HepG2 (cell line): ENCODE data around the gene LOXL3. TPM values are rescaled to one million over a fixed set of nuclear protein-coding genes. Genes with fewer than 3 reads are reported as not detected.
A peak's percentile ranks its signal among the peaks of the same experiment; 100 is the strongest.

Source experiments
- EZH2 ChIP-seq: conservative IDR thresholded peaks from 2 replicates; pipeline ENCODE4 v1.6.1; 2012; ENCODE audit warnings: mild to moderate bottlenecking, low read depth, low read length, moderate library complexity
- FOXK1 ChIP-seq: sonication (generic); formaldehyde crosslinking; IDR thresholded peaks from 2 replicates; pipeline ENCODE4 v1.4.0; 2020; ENCODE audit warnings: low read depth, missing genetic modification reagents, borderline replicate concordance
- GATAD2A ChIP-seq: IDR thresholded peaks from 2 replicates; pipeline ENCODE4 v1.6.1; 2016
- HNRNPUL1 ChIP-seq: fragments of 200-400 bp; formaldehyde crosslinking; IDR thresholded peaks from 2 replicates; pipeline ENCODE4 v1.6.1; 2017; ENCODE audit warnings: low read depth, mild to moderate bottlenecking, low read length, moderate library complexity
- JDP2 ChIP-seq: sonication (generic); formaldehyde crosslinking; IDR thresholded peaks from 2 replicates; pipeline ENCODE4 v1.8.1; 2022; ENCODE audit warnings: missing genetic modification reagents, borderline replicate concordance
- KAT2B ChIP-seq: fragments of 150-350 bp; IDR thresholded peaks from 2 replicates; pipeline ENCODE4 v1.6.1; 2014; ENCODE audit warnings: low read depth, low read length, borderline replicate concordance
- KDM1A ChIP-seq: IDR thresholded peaks from 2 replicates; pipeline ENCODE4 v1.6.1; 2016; ENCODE audit warnings: missing compliant biosample characterization
- MTA3 ChIP-seq: sonication (generic); formaldehyde crosslinking; IDR thresholded peaks from 2 replicates; pipeline ENCODE4 v1.4.0; 2020; ENCODE audit warnings: missing genetic modification reagents
- NAIF1 ChIP-seq: sonication (generic); formaldehyde crosslinking; IDR thresholded peaks from 2 replicates; pipeline ENCODE4 v1.5.0; 2020; ENCODE audit warnings: mild to moderate bottlenecking, missing genetic modification reagents, borderline replicate concordance
- SAFB2 ChIP-seq: sonication (generic); formaldehyde crosslinking; IDR thresholded peaks from 2 replicates; pipeline ENCODE4 v1.5.1; 2020; ENCODE audit warnings: missing genetic modification reagents, low read depth, mild to moderate bottlenecking, borderline replicate concordance
- SALL2 ChIP-seq: sonication (generic); formaldehyde crosslinking; IDR thresholded peaks from 2 replicates; pipeline ENCODE4 v1.8.1; 2023; ENCODE audit warnings: mild to moderate bottlenecking, missing genetic modification reagents, inconsistent platforms
- SMARCC2 ChIP-seq: fragments of 450-650 bp; IDR thresholded peaks from 2 replicates; pipeline ENCODE4 v1.6.1; 2017; ENCODE audit warnings: antibody characterized with exemption, mild to moderate bottlenecking
- SMYD3 ChIP-seq: sonication (generic); formaldehyde crosslinking; IDR thresholded peaks from 2 replicates; pipeline ENCODE4 v1.8.1; 2023; ENCODE audit warnings: mild to moderate bottlenecking, missing genetic modification reagents
- STAT5B ChIP-seq: sonication (generic); formaldehyde crosslinking; IDR thresholded peaks from 2 replicates; pipeline ENCODE4 v1.4.0; 2020; ENCODE audit warnings: missing genetic modification reagents
- ZNF225 ChIP-seq: sonication (generic); formaldehyde crosslinking; IDR thresholded peaks from 2 replicates; pipeline ENCODE4 v1.4.0; 2020; ENCODE audit warnings: mild to moderate bottlenecking, missing genetic modification reagents
- ZNF232 ChIP-seq: sonication (generic); formaldehyde crosslinking; IDR thresholded peaks from 2 replicates; pipeline ENCODE4 v1.4.0; 2020; ENCODE audit warnings: missing genetic modification reagents, borderline replicate concordance
- ZNF382 ChIP-seq: sonication (generic); formaldehyde crosslinking; IDR thresholded peaks from 2 replicates; pipeline ENCODE4 v1.5.0; 2020; ENCODE audit warnings: missing genetic modification reagents, mild to moderate bottlenecking, borderline replicate concordance
- ZNF383 ChIP-seq: sonication (generic); formaldehyde crosslinking; IDR thresholded peaks from 2 replicates; pipeline ENCODE4 v1.4.0; 2020; ENCODE audit warnings: missing genetic modification reagents, mild to moderate bottlenecking, borderline replicate concordance
- ZNF432 ChIP-seq: sonication (generic); formaldehyde crosslinking; IDR thresholded peaks from 2 replicates; pipeline ENCODE4 v1.5.0; 2020; ENCODE audit warnings: missing genetic modification reagents, mild to moderate bottlenecking, borderline replicate concordance
- ZNF441 ChIP-seq: sonication (generic); formaldehyde crosslinking; IDR thresholded peaks from 2 replicates; pipeline ENCODE4 v1.7.0; 2021; ENCODE audit warnings: missing genetic modification reagents, borderline replicate concordance
- ZNF543 ChIP-seq: sonication (generic); formaldehyde crosslinking; IDR thresholded peaks from 2 replicates; pipeline ENCODE4 v1.4.0; 2020; ENCODE audit warnings: mild to moderate bottlenecking, missing genetic modification reagents
- ZNF850 ChIP-seq: sonication (generic); formaldehyde crosslinking; conservative IDR thresholded peaks from 2 replicates; pipeline ENCODE4 v1.9.0; 2021; ENCODE audit warnings: mild to moderate bottlenecking, missing genetic modification reagents
- polyA plus RNA-seq, 8 experiments: library from polyadenylated mRNA; depleted of rRNA in 3 of 8; stranded (reverse) in 7 of 8; unstranded in 1 of 8; fragments of >200 nt; fragmentation: Illumina TruSeq in 4 of 8; extraction: Trizol in 4 of 8; gene quantifications; 2 replicates each; pipeline versions ENCODE4 v1.2.1 to v1.2.3, GENCODE V29; 2011 to 2016; ENCODE audit warnings: low read depth in 4 of 8, missing spikeins in 1 of 8, mixed read lengths in 1 of 8; ENCODE audit not compliant: insufficient read depth in 1 of 8
- total RNA-seq, 5 experiments: library from RNA; depleted of rRNA; stranded (reverse); fragments of >200 nt; fragmentation: Illumina TruSeq; extraction: Trizol; gene quantifications; 2 replicates each; pipeline ENCODE4 v1.2.3, GENCODE V29; 2016; ENCODE audit warnings: low read depth in 1 of 5
- TF ChIP-seq, protein P1 (sequence below): IDR thresholded peaks from 2 replicates; pipeline ENCODE4 v1.6.1; 2016; ENCODE audit warnings: mild to moderate bottlenecking
- TF ChIP-seq, protein P2 (sequence below), 2 experiments: fragments of 450-650 bp in 1 of 2; sonication (generic) in 1 of 2; formaldehyde crosslinking; IDR thresholded peaks; 2 replicates each; pipeline versions ENCODE4 v1.5.0 to v1.8.0; 2020 to 2022; ENCODE audit warnings: mild to moderate bottlenecking in 1 of 2, missing genetic modification reagents in 1 of 2
- TF ChIP-seq, protein P3 (sequence below): sonication (generic); formaldehyde crosslinking; IDR thresholded peaks from 2 replicates; pipeline ENCODE4 v1.4.0; 2020; ENCODE audit warnings: missing genetic modification reagents
- TF ChIP-seq, protein P4 (sequence below): sonication (generic); formaldehyde crosslinking; IDR thresholded peaks from 2 replicates; pipeline ENCODE4 v1.4.0; 2020; ENCODE audit warnings: missing genetic modification reagents, low read depth, mild to moderate bottlenecking, borderline replicate concordance

The LOXL3 gene
- total and polyA plus RNA-seq, 2 of the 13 experiments (the other 11 are each of a cell fraction or from before 2014, with no cell fraction given): 0.55 to 6.5 TPM

DNA sequence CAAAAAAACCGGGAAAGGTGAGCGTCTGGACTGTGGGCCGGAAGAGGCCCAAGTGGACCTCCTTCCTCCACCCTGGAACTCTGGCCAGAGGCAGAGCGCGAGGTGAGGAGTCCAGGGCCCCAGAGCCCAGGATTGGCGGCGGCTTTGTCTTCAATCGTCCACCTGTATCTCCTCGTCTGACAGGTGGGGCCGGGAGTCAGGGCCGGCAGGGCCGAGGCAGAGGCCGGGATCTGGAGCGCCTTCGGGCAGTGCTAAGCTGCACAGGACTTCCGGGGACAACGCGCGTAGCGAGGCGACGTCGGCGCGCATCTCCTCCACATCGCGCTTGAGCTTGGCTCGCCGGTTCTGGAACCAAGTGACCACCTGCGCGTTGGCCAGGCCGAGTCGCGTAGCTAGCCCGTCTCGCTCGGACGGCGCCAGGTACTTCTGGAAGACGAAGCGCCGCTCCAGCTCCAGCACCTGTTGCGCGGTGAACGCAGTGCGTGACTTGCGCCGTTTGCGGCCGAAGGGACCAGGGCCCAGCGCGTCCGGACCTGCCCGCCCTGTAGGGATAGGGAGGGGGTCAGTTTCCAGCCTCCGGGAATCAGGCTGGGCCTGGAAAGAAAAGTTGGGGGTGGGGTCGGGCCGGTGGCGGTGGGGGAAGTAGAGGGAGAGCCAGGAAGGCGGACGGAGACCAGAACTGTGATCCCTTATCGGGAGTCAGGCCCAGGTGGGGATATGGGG is 55.8 kb downstream of the LOXL3 start (continued):
- no peak for TF ChIP-seq ZNF432 (CRISPR knock-in tag)
- no peak for TF ChIP-seq ZNF382 (CRISPR knock-in tag)
- 0 out of 2 replicates have a peak, but pooled peaks have one; percentile 37 for TF ChIP-seq ZNF850 (CRISPR knock-in tag)
- TF ChIP-seq, protein P1, sequence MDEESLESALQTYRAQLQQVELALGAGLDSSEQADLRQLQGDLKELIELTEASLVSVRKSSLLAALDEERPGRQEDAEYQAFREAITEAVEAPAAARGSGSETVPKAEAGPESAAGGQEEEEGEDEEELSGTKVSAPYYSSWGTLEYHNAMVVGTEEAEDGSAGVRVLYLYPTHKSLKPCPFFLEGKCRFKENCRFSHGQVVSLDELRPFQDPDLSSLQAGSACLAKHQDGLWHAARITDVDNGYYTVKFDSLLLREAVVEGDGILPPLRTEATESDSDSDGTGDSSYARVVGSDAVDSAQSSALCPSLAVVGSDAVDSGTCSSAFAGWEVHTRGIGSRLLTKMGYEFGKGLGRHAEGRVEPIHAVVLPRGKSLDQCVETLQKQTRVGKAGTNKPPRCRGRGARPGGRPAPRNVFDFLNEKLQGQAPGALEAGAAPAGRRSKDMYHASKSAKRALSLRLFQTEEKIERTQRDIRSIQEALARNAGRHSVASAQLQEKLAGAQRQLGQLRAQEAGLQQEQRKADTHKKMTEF (CRISPR knock-in tag): no peak
- no peak for TF ChIP-seq HNRNPUL1
- TF ChIP-seq SALL2 (CRISPR knock-in tag): no peak; the same call in 1 of the 2 replicates
- no peak for TF ChIP-seq MTA3 (CRISPR knock-in tag)
- TF ChIP-seq, protein P2, sequence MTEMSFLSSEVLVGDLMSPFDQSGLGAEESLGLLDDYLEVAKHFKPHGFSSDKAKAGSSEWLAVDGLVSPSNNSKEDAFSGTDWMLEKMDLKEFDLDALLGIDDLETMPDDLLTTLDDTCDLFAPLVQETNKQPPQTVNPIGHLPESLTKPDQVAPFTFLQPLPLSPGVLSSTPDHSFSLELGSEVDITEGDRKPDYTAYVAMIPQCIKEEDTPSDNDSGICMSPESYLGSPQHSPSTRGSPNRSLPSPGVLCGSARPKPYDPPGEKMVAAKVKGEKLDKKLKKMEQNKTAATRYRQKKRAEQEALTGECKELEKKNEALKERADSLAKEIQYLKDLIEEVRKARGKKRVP (CRISPR knock-in tag; IDR thresholded peaks at IDR 0.05): 0 out of 4 replicates have a peak, but pooled peaks of 1 of the 2 experiments have one; percentile 26
- no peak; the same call in 1 of the 2 replicates for TF ChIP-seq GATAD2A (CRISPR knock-in tag)
- TF ChIP-seq, protein P3, sequence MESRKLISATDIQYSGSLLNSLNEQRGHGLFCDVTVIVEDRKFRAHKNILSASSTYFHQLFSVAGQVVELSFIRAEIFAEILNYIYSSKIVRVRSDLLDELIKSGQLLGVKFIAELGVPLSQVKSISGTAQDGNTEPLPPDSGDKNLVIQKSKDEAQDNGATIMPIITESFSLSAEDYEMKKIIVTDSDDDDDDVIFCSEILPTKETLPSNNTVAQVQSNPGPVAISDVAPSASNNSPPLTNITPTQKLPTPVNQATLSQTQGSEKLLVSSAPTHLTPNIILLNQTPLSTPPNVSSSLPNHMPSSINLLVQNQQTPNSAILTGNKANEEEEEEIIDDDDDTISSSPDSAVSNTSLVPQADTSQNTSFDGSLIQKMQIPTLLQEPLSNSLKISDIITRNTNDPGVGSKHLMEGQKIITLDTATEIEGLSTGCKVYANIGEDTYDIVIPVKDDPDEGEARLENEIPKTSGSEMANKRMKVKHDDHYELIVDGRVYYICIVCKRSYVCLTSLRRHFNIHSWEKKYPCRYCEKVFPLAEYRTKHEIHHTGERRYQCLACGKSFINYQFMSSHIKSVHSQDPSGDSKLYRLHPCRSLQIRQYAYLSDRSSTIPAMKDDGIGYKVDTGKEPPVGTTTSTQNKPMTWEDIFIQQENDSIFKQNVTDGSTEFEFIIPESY (CRISPR knock-in tag): peak; percentile 74; the same call in 1 of the 2 replicates
- no peak for TF ChIP-seq FOXK1 (CRISPR knock-in tag)
- TF ChIP-seq ZNF232 (CRISPR knock-in tag): no peak
- TF ChIP-seq STAT5B (CRISPR knock-in tag): no peak
- no peak for TF ChIP-seq ZNF225 (CRISPR knock-in tag)
- no peak for TF ChIP-seq EZH2
- 0 out of 2 replicates have a peak, but pooled peaks have one; percentile 17 for TF ChIP-seq ZNF543 (CRISPR knock-in tag)
- no peak for TF ChIP-seq ZNF441
- TF ChIP-seq SMYD3 (CRISPR knock-in tag): 0 out of 2 replicates have a peak, but pooled peaks have one; percentile 26
- no peak for TF ChIP-seq KAT2B
- no peak for TF ChIP-seq SMARCC2
- no peak for TF ChIP-seq ZNF383
- TF ChIP-seq, protein P4, sequence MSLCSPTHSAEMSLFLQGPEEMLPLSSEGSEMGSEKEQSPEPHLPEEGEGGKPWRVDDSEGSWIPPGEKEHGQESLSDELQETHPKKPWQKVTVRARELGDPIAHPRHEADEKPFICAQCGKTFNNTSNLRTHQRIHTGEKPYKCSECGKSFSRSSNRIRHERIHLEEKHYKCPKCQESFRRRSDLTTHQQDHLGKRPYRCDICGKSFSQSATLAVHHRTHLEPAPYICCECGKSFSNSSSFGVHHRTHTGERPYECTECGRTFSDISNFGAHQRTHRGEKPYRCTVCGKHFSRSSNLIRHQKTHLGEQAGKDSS (CRISPR knock-in tag): peak; percentile 24; the same call in 1 of the 2 replicates
- no peak for TF ChIP-seq KDM1A (CRISPR knock-in tag)
- TF ChIP-seq SAFB2 (CRISPR knock-in tag): no peak
- no peak for TF ChIP-seq JDP2 (CRISPR knock-in tag)
- peak; percentile 100 for TF ChIP-seq NAIF1 (CRISPR knock-in tag)
